ENCODE results near the gene GABRB1.

The GABRB1 gene

GRCh38 chr4:47410271-47410670 lies 378.9 kb downstream of the GABRB1 start:
- peak; percentile 0 for DNase-seq

GRCh38 chr4:47413521-47413920 lies 382.2 kb downstream of the GABRB1 start:
- peak; percentile 27 for DNase-seq

- DNase-seq = no peak
Measured at GRCh38 chr4:47415719-47416118, 384.4 kb downstream of the GABRB1 start.

GRCh38 chr4:47418147-47418546 lies 386.8 kb downstream of the GABRB1 start:
- no peak for DNase-seq

GRCh38 chr4:47419296-47419695 lies 387.9 kb downstream of the GABRB1 start:
- DNase-seq = no peak

- DNase-seq = no peak
Measured at GRCh38 chr4:47425628-47426027, 394.3 kb downstream of the GABRB1 start.

- no peak for DNase-seq
Measured at GRCh38 chr4:47427935-47428334, 396.6 kb downstream of the GABRB1 start.

GRCh38 chr4:47432749-47433148 lies 401.4 kb downstream of the GABRB1 start:
- no peak for DNase-seq

GRCh38 chr4:47434931-47435330 lies 403.6 kb downstream of the GABRB1 start:
- no peak for DNase-seq

GRCh38 chr4:47442980-47443379 lies 411.6 kb downstream of the GABRB1 start:
- no peak for DNase-seq

- DNase-seq = no peak
Measured at GRCh38 chr4:47444031-47444430, 412.7 kb downstream of the GABRB1 start.

GRCh38 chr4:47451657-47452056 lies 420.3 kb downstream of the GABRB1 start:
- no peak for DNase-seq

- DNase-seq = no peak
Measured at GRCh38 chr4:47462799-47463234, 431.4 kb downstream of the GABRB1 start.

GRCh38 chr4:47463235-47463956 lies 432.0 kb downstream of the GABRB1 start, which contains the start of gene COMMD8:
TSS of gene COMMD8 (minus strand) at chr4:47463702. CDS start at chr4:47463651, 51 bp downstream.
- peak; percentile 99 for DNase-seq

- no peak for DNase-seq
Measured at GRCh38 chr4:47465004-47465403, 433.6 kb downstream of the GABRB1 start.

GRCh38 chr4:47466056-47466785 lies 434.9 kb downstream of the GABRB1 start:
- DNase-seq = no peak

- DNase-seq = no peak
Measured at GRCh38 chr4:47468706-47469365, 437.5 kb downstream of the GABRB1 start.

GRCh38 chr4:47469951-47470350 lies 438.6 kb downstream of the GABRB1 start:
- DNase-seq = no peak

- no peak for DNase-seq
Measured at GRCh38 chr4:47471064-47471463, 439.7 kb downstream of the GABRB1 start.

- DNase-seq = no peak
Measured at GRCh38 chr4:47471591-47471990, 440.2 kb downstream of the GABRB1 start.

- DNase-seq = no peak
Measured at GRCh38 chr4:47473141-47473750, 441.9 kb downstream of the GABRB1 start.

GRCh38 chr4:47474799-47475198 lies 443.4 kb downstream of the GABRB1 start:
- no peak for DNase-seq

GRCh38 chr4:47475411-47475810 lies 444.0 kb downstream of the GABRB1 start:
- no peak for DNase-seq
